Loucy (cell line): ENCODE measurements around the gene CCDC83.
"Not testable (repeated sequence)": the region's sequence is repeated elsewhere in the genome, so short reads cannot be mapped to it uniquely, and the experiment has no call there.

Source experiments
- H2AFZ ChIP-seq: fragments of 200-600 bp; sonication (generic); 2 replicates; pipeline ENCODE4 v1.6.0; 2016; ENCODE audit warnings: antibody characterized with exemption, mild to moderate bottlenecking, low read length, moderate library complexity
- H3F3A ChIP-seq: fragments of 200-600 bp; 2 replicates; pipeline ENCODE4 v1.6.0; 2016; ENCODE audit warnings: antibody characterized with exemption, low read depth, mild to moderate bottlenecking
- H3K27me3 ChIP-seq: fragments of 200-600 bp; sonication (generic); 2 replicates; pipeline ENCODE4 v1.6.1; 2014; ENCODE audit warnings: low read length, mild to moderate bottlenecking; ENCODE audit not compliant: insufficient read depth, poor library complexity, severe bottlenecking
- H3K36me3 ChIP-seq: fragments of 200-600 bp; sonication (generic); 2 replicates; pipeline ENCODE4 v1.6.1; 2016; ENCODE audit warnings: low read length; ENCODE audit not compliant: insufficient read depth
- H3K4me1 ChIP-seq: fragments of 200-600 bp; sonication (generic); 2 replicates; pipeline ENCODE4 v1.5.1; 2014; ENCODE audit warnings: low read length, mild to moderate bottlenecking; ENCODE audit not compliant: insufficient read depth, poor library complexity, severe bottlenecking
- H3K4me2 ChIP-seq: fragments of 200-600 bp; sonication (generic); 2 replicates; pipeline ENCODE4 v1.6.0; 2014; ENCODE audit warnings: antibody characterized with exemption, low read length, low read depth, mild to moderate bottlenecking; ENCODE audit not compliant: poor library complexity, severe bottlenecking
- H3K4me3 ChIP-seq: fragments of 200-600 bp; sonication (generic); 2 replicates; pipeline ENCODE4 v1.5.1; 2014; ENCODE audit warnings: low read length, mild to moderate bottlenecking, mixed read lengths; ENCODE audit not compliant: poor library complexity, severe bottlenecking
- H3K79me2 ChIP-seq: fragments of 200-600 bp; sonication (generic); 2 replicates; pipeline ENCODE4 v1.6.1; 2014; ENCODE audit warnings: low read length; ENCODE audit not compliant: insufficient read depth
- H3K9ac ChIP-seq: fragments of 200-600 bp; sonication (generic); 2 replicates; pipeline ENCODE4 v1.6.0; 2014; ENCODE audit warnings: mild to moderate bottlenecking, low read depth, low read length, moderate library complexity; ENCODE audit not compliant: poor library complexity, severe bottlenecking
- H3K9me2 ChIP-seq: fragments of 200-600 bp; sonication (generic); replicated peaks from 2 replicates; pipeline ENCODE4 v1.6.1; 2016; ENCODE audit warnings: low read depth, low read length, mixed read lengths
- H3K9me3 ChIP-seq: fragments of 200-600 bp; sonication (generic); 2 replicates; pipeline ENCODE4 v1.6.1; 2014; ENCODE audit warnings: mild to moderate bottlenecking, antibody characterized with exemption, low read length, low read depth; ENCODE audit not compliant: insufficient read depth
- H4K20me1 ChIP-seq: fragments of 200-600 bp; sonication (generic); 2 replicates; pipeline ENCODE4 v1.6.0; 2014; ENCODE audit warnings: antibody characterized with exemption, low read length, mild to moderate bottlenecking; ENCODE audit not compliant: insufficient read depth, poor library complexity, severe bottlenecking
- EZH2phosphoT487 ChIP-seq: fragments of 200-600 bp; IDR thresholded peaks from 2 replicates; pipeline ENCODE4 v1.6.1; 2018; ENCODE audit warnings: antibody characterized with exemption, mild to moderate bottlenecking, moderate library complexity, borderline replicate concordance
- TF ChIP-seq, protein P1 (sequence below): fragments of 200-600 bp; sonication (generic); conservative IDR thresholded peaks from 2 replicates; pipeline ENCODE4 v1.5.1; 2014; ENCODE audit warnings: mild to moderate bottlenecking, antibody characterized with exemption, low read length

The CCDC83 gene

DNA sequence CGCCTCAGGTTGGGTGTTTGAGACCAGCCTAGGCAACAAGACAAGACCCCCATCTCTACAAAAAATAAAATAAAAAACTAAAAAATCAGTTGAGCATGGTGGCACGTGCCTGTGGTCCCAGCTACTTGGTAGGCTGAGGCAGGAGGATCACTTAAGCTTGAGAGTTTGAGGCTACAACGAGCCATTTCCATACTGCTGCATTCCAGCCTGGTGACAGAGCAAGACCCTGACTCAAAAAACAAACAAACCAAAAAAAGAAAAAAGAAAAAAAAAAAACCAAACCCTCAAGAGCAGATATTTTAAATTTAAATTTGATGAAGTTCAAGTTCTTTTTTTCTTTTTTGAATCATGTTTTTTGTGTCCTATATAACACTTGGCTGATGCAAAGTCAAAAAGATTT lies 7.2 kb upstream of the CCDC83 start:
- Histone ChIP-seq H3K4me1 (no peaks in the 10 kb centered on the region), H3K4me3 (no peak overlapping the region), H3K36me3 (no peaks in the 10 kb centered on the region), H4K20me1 (no peaks in the 10 kb centered on the region), H2AFZ (no peak overlapping the region), H3K9ac (no peak overlapping the region), H3K4me2 (no peak overlapping the region), H3K9me3 (no peaks in the 10 kb centered on the region), H3K9me2 (no peaks in the 10 kb centered on the region), H3K27me3 (no peaks in the 10 kb centered on the region), H3K79me2 (no peaks in the 10 kb centered on the region), H3F3A (no peaks in the 10 kb centered on the region)
- TF ChIP-seq, protein P1, sequence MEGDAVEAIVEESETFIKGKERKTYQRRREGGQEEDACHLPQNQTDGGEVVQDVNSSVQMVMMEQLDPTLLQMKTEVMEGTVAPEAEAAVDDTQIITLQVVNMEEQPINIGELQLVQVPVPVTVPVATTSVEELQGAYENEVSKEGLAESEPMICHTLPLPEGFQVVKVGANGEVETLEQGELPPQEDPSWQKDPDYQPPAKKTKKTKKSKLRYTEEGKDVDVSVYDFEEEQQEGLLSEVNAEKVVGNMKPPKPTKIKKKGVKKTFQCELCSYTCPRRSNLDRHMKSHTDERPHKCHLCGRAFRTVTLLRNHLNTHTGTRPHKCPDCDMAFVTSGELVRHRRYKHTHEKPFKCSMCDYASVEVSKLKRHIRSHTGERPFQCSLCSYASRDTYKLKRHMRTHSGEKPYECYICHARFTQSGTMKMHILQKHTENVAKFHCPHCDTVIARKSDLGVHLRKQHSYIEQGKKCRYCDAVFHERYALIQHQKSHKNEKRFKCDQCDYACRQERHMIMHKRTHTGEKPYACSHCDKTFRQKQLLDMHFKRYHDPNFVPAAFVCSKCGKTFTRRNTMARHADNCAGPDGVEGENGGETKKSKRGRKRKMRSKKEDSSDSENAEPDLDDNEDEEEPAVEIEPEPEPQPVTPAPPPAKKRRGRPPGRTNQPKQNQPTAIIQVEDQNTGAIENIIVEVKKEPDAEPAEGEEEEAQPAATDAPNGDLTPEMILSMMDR: no peak
- no peak for TF ChIP-seq EZH2phosphoT487

DNA sequence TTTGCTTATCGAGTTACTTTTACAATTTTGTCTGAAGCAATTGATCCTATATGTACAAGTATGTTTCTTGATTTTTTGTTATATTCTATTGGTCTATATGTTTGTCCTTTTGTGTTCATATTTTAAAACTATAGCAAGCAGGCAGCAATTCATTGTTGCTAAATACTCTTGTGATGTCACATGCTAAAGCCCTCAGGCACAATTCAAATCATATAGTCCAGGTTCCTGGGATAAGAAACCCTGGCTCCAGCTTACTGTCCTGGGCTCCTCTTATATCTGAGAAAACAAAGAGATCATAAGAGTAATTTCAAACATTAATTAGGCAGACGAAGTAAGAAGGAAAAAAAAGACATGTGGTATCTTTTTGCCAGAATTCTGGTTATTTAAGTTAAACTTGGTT lies 6.6 kb upstream of the CCDC83 start:
- H3K79me2 ChIP-seq: no peaks in the 10 kb centered on the region
- TF ChIP-seq EZH2phosphoT487: no peak
- TF ChIP-seq, protein P1: no peak

GRCh38 chr11:85852754-85853153 lies 2.4 kb upstream of the CCDC83 start:
- not testable (repeated sequence) for H2AFZ ChIP-seq, H3F3A ChIP-seq, H4K20me1 ChIP-seq, H3K4me3 ChIP-seq, H3K27me3 ChIP-seq, H3K36me3 ChIP-seq, H3K9ac ChIP-seq, H3K79me2 ChIP-seq, H3K9me2 ChIP-seq, H3K9me3 ChIP-seq, H3K4me2 ChIP-seq
- H3K4me1 ChIP-seq: peaks cover 13% of the 10 kb centered on the region

More for the DNA sequence above, 6.6 kb upstream of the CCDC83 start:
- no peaks in the 10 kb centered on the region for H3K9me3 ChIP-seq
- no peak overlapping the region for H3K4me2 ChIP-seq
- H2AFZ ChIP-seq: no peak overlapping the region
- no peak overlapping the region for H3K4me3 ChIP-seq
- H3K36me3 ChIP-seq: no peaks in the 10 kb centered on the region
- no peaks in the 10 kb centered on the region for H4K20me1 ChIP-seq
- H3K9ac ChIP-seq: no peak overlapping the region
- H3K27me3 ChIP-seq: no peaks in the 10 kb centered on the region
- no peaks in the 10 kb centered on the region for H3K4me1 ChIP-seq
- no peaks in the 10 kb centered on the region for H3K9me2 ChIP-seq
- no peaks in the 10 kb centered on the region for H3F3A ChIP-seq

GRCh38 chr11:85853541-85853940 lies 1.6 kb upstream of the CCDC83 start:
- H3K4me1 ChIP-seq: peaks cover 13% of the 10 kb centered on the region
- H3K9me2 ChIP-seq, H3F3A ChIP-seq, H3K9ac ChIP-seq, H3K79me2 ChIP-seq, H4K20me1 ChIP-seq, H3K36me3 ChIP-seq, H3K27me3 ChIP-seq, H3K9me3 ChIP-seq, H2AFZ ChIP-seq: not testable (repeated sequence)
- H3K4me3 ChIP-seq: peak overlapping the region; percentile 85
- peak overlapping the region; percentile 82 for H3K4me2 ChIP-seq
